WTC11 (cell line): Measurements from ENCODE around the gene SYNPO2.

Experiments
- CTCF ChIP-seq: fragments of 200-600 bp; IDR thresholded peaks from 2 replicates; pipeline ENCODE4 v1.8.0; 2022; ENCODE audit warnings: antibody characterized with exemption
- ELF4 ChIP-seq: sonication (generic); formaldehyde crosslinking; IDR thresholded peaks from 2 replicates; pipeline ENCODE4 v1.8.1; 2022; ENCODE audit warnings: low read depth, mild to moderate bottlenecking, moderate library complexity, missing genetic modification reagents
- ZNF423 ChIP-seq: fragments of 250-450 bp; sonication (Bioruptor Pico); IDR thresholded peaks from 2 replicates; pipeline ENCODE4 v2.1.2; 2022; ENCODE audit warnings: mild to moderate bottlenecking, moderate library complexity
- TF ChIP-seq, protein P1 (sequence below): sonication (generic); formaldehyde crosslinking; IDR thresholded peaks from 2 replicates; pipeline ENCODE4 v1.8.1; 2022; ENCODE audit warnings: mild to moderate bottlenecking, moderate library complexity, missing genetic modification reagents

DNA sequence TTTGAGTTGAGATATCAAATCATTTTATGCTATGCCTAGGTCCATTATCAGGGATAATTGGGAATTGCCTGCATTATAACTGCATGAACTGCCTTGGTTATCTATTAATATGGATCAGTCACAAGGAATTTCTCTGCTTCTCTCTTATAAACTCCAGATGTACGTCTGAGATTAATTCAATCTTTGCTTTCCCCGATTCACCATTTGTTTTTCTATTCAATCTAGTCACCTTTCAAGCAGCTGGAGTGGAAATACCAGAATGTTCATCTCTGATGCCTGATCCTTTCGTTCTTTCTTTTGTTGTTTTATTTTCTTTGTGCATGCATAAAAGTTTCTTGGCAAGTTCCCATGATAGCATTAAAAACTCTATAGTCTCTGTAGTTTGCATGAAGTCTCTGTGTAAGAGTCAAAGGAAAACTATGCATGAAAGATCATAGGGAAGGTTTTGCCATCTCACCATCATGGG, 22.6 kb downstream of the SYNPO2 start:
- no peak for TF ChIP-seq ELF4 (CRISPR knock-in tag)
- no peak for TF ChIP-seq ZNF423
- TF ChIP-seq, protein P1, sequence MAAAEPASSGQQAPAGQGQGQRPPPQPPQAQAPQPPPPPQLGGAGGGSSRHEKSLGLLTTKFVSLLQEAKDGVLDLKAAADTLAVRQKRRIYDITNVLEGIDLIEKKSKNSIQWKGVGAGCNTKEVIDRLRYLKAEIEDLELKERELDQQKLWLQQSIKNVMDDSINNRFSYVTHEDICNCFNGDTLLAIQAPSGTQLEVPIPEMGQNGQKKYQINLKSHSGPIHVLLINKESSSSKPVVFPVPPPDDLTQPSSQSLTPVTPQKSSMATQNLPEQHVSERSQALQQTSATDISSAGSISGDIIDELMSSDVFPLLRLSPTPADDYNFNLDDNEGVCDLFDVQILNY (CRISPR knock-in tag): no peak
- no peak for TF ChIP-seq CTCF
